ENCODE measurements around the gene OPCML. TPM values are rescaled to one million over a fixed set of nuclear protein-coding genes. Genes with fewer than 3 reads are reported as not detected.

Gene OPCML
- total RNA-seq, 2 donors from 2014 or later, result 0.34 TPM; not detected in 1

- no peak for TF ChIP-seq POLR2A (IDR thresholded peaks at IDR 0.05)
- no peak for TF ChIP-seq POLR2AphosphoS5 (IDR thresholded peaks at IDR 0.05)
- TF ChIP-seq CTCF (IDR thresholded peaks at IDR 0.05), result no peak
- intact Hi-C loops (cut with DNase I), result no loop called here
Observed at GRCh38 chr11:132447761-132448160, 1084.5 kb downstream of the OPCML start.

GRCh38 chr11:132445859-132446291 lies 1086.4 kb downstream of the OPCML start:
- H3K4me1 ChIP-seq (replicated peaks), result no peaks in the 10 kb centered on the region
- intact Hi-C loops (cut with DNase I), result no loop called here
- peaks cover 2% of the 10 kb centered on the region for H3K27me3 ChIP-seq (replicated peaks; ENCODE audit: insufficient read depth)
- H3K9me3 ChIP-seq, result no peaks in the 10 kb centered on the region
- WGBS, result 23% methylated on average over 1 of the region's 1 CpG
- no peak overlapping the region for H3K4me3 ChIP-seq
- TF ChIP-seq POLR2A (IDR thresholded peaks at IDR 0.05) (no peak), POLR2AphosphoS5 (IDR thresholded peaks at IDR 0.05) (no peak), CTCF (IDR thresholded peaks at IDR 0.05) (no peak)
- DNase-seq (ENCODE audit: low spot score), result no peak
- H3K36me3 ChIP-seq, result no peaks in the 10 kb centered on the region
- H3K27ac ChIP-seq, result no peak overlapping the region

More at GRCh38 chr11:132447761-132448160, 1084.5 kb downstream of the OPCML start:
- WGBS, result 100% methylated on average over 1 of the region's 1 CpG
- no peak overlapping the region for H3K27ac ChIP-seq
- H3K36me3 ChIP-seq, result no peaks in the 10 kb centered on the region
- DNase-seq (ENCODE audit: low spot score), result no peak
- no peaks in the 10 kb centered on the region for H3K9me3 ChIP-seq
- peaks cover 2% of the 10 kb centered on the region for H3K27me3 ChIP-seq (replicated peaks; ENCODE audit: insufficient read depth)
- H3K4me1 ChIP-seq (replicated peaks), result no peaks in the 10 kb centered on the region
- no peak overlapping the region for H3K4me3 ChIP-seq

- Histone ChIP-seq H3K27ac (no peak overlapping the region), H3K4me1 (replicated peaks) (no peaks in the 10 kb centered on the region), H3K9me3 (no peaks in the 10 kb centered on the region), H3K4me3 (no peak overlapping the region), H3K27me3 (replicated peaks; ENCODE audit: insufficient read depth) (peaks cover 2% of the 10 kb centered on the region), H3K36me3 (no peaks in the 10 kb centered on the region)
- no peak for TF ChIP-seq POLR2AphosphoS5 (IDR thresholded peaks at IDR 0.05)
- TF ChIP-seq CTCF (IDR thresholded peaks at IDR 0.05), result no peak
- no peak for TF ChIP-seq POLR2A (IDR thresholded peaks at IDR 0.05)
- intact Hi-C loops (cut with DNase I), result no loop called here
- DNase-seq (ENCODE audit: low spot score), result no peak
- 87% methylated on average over 4 of the region's 4 CpGs for WGBS
Observed at GRCh38 chr11:132444911-132445310, 1087.4 kb downstream of the OPCML start.

GRCh38 chr11:132439711-132440255 lies 1092.5 kb downstream of the OPCML start:
- Histone ChIP-seq H3K4me1 (replicated peaks) (no peaks in the 10 kb centered on the region), H3K36me3 (no peaks in the 10 kb centered on the region), H3K9me3 (no peaks in the 10 kb centered on the region), H3K27ac (no peak overlapping the region), H3K27me3 (replicated peaks; ENCODE audit: insufficient read depth) (peaks cover 2% of the 10 kb centered on the region), H3K4me3 (no peak overlapping the region)
- intact Hi-C loops (cut with DNase I), result no loop called here
- 49% methylated on average over 5 of the region's 5 CpGs for WGBS
- no peak for DNase-seq (ENCODE audit: low spot score)
- no peak for TF ChIP-seq POLR2AphosphoS5 (IDR thresholded peaks at IDR 0.05)
- TF ChIP-seq POLR2A (IDR thresholded peaks at IDR 0.05), result no peak
- no peak for TF ChIP-seq CTCF (IDR thresholded peaks at IDR 0.05)

- Histone ChIP-seq H3K36me3 (no peaks in the 10 kb centered on the region), H3K27me3 (replicated peaks; ENCODE audit: insufficient read depth) (no peaks in the 10 kb centered on the region), H3K4me1 (replicated peaks) (no peaks in the 10 kb centered on the region), H3K4me3 (no peak overlapping the region), H3K9me3 (no peaks in the 10 kb centered on the region), H3K27ac (no peak overlapping the region)
- intact Hi-C loops (cut with DNase I), result no loop called here
- no peak for DNase-seq (ENCODE audit: low spot score)
- TF ChIP-seq POLR2A (IDR thresholded peaks at IDR 0.05) (no peak), POLR2AphosphoS5 (IDR thresholded peaks at IDR 0.05) (no peak), CTCF (IDR thresholded peaks at IDR 0.05) (no peak)
- WGBS, result 81% methylated on average over 1 of the region's 1 CpG
Observed at GRCh38 chr11:132438418-132438817, 1093.9 kb downstream of the OPCML start.

Data from prostate gland (tissue), 2 donors.